B cell (primary cell): ENCODE measurements around the gene PRPS1.

Source experiments
- EZH2 ChIP-seq: IDR thresholded peaks from 2 replicates; pipeline ENCODE4 v1.6.1; 2012; ENCODE audit warnings: borderline replicate concordance, low read depth, mild to moderate bottlenecking, moderate library complexity, low read length; ENCODE audit not compliant: insufficient read depth, poor library complexity, severe bottlenecking
- TF ChIP-seq, protein P1 (sequence below): fragments of 200-600 bp; IDR thresholded peaks from one replicate; pipeline ENCODE4 v1.8.0; 2022; ENCODE audit warnings: antibody characterized with exemption, mild to moderate bottlenecking

GRCh38 chrX:107589243-107589642 lies 39.1 kb upstream of the PRPS1 start:
- no peak for TF ChIP-seq EZH2
- TF ChIP-seq, protein P1, sequence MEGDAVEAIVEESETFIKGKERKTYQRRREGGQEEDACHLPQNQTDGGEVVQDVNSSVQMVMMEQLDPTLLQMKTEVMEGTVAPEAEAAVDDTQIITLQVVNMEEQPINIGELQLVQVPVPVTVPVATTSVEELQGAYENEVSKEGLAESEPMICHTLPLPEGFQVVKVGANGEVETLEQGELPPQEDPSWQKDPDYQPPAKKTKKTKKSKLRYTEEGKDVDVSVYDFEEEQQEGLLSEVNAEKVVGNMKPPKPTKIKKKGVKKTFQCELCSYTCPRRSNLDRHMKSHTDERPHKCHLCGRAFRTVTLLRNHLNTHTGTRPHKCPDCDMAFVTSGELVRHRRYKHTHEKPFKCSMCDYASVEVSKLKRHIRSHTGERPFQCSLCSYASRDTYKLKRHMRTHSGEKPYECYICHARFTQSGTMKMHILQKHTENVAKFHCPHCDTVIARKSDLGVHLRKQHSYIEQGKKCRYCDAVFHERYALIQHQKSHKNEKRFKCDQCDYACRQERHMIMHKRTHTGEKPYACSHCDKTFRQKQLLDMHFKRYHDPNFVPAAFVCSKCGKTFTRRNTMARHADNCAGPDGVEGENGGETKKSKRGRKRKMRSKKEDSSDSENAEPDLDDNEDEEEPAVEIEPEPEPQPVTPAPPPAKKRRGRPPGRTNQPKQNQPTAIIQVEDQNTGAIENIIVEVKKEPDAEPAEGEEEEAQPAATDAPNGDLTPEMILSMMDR = no peak
